NOMO-1 treated with dmso at 0.1 percent for 144 hours (cell line): ENCODE data around the gene ZBTB16.

Experiments
- DNase-seq: peaks from one replicate; lab custom pipeline; 2025; ENCODE audit not compliant: unreplicated experiment; lab: John Stamatoyannopoulos, UW

ZBTB16 gene

DNA sequence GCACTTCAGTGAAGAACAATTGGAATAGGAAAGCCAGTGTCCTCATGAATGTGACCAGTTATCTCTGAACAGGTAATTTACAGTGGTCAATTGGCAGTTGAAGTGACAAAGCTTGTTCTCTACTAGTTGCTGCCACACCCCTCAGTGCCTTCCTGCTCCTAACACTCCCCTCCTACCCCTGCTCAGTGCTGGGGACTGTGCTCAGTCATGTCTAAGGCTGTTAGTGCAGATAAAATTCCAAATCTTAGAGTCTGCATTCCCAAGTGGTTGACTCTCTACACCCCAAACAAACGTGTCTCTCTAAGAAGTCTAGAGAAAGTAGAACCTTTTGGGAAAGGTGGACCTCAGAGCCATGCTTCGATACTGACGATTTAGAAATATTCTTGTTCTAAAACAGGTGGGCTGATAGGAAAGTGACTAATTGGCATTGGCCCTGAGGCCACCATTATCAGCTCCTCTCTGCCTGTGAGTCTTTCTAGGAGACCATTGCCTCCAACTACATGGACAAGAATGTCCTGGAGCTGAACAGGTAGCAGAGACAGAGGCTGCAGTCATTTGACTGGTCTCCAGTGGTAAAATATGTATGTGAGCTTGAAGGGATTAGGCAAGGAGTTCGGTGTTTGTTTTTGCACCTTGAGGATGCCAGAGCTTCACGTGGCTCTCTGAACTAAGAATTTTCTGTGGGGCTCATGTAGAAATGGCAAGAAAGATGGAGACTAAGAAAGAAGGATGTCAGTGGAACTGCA lies 214.6 kb downstream of the ZBTB16 start:
- no peak for DNase-seq

- no peak for DNase-seq
These were observed 215.1 kb downstream of the ZBTB16 start for GRCh38 chr11:114274637-114275036.

DNA sequence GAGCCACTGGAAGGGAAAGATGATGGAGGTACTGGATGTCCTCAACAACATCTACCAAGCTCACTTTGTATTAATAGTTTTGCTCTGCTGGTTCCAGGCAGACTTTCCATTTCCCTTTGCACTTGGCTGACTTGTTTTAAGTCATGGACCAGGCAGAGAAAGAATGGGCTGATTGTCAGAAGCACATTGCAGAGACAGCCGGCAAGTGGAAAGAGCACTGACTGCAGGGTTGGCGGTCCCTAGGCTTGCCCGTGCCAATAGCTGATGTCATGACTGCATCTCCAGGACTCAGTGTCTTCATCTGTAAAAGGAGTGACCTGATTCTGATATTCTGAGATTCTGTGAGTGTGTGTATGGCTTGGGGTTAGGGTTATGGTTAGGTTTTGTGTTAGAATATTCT lies 215.8 kb downstream of the ZBTB16 start:
- DNase-seq, result no peak

DNA sequence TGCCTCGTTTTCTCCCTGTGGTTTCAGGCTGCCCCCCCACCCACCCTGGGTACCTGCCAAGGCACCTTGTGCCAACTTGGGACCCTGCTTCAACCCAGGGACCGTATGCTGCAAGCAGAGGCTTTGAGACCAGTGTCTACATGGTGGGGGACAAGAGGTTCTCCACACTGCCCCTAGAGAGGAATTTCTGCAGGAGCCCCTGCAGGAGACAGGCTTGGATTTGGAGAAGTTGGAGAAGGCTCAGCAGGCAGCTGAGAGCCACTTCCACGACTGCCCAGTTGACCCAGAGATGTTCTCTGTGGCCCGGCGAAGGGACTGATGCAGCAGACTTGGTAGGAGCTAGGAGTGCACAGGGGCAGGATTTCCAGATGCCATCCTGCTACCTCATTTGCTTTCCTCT lies 216.6 kb downstream of the ZBTB16 start:
- DNase-seq, result no peak

DNA sequence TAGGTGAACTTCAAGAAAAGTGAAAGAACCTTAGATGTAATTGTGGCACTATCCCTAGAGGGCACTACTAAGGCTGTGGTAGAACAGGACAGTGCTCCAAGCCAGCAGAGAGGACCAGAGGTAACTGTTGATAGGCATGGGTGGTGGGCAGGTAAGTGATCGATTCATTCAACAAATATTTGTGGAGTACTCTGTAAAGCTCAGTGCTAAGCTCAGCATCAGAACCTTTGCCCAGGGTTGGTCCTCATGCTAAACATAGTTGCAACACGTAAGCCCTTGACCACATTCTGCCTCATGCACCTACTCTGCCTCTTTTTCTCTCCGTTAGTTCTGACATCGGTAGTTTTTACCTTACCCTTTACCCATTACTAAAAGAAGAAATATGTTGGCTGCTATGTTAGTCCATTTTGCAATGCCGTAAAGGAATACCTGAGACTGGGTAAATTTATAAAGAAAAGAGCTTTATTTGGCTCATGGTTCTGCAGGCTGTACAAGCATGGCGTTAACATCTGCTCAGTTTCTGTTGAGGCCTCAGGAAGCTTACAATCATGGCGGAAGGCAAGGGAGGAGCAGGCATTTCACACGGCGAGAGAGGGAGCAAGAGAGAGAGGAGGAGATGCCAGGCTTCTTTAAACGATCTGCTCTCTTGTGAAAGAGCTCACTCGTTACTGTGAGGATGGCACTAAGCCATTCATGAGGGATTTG lies 218.3 kb downstream of the ZBTB16 start:
- DNase-seq, result no peak

DNA sequence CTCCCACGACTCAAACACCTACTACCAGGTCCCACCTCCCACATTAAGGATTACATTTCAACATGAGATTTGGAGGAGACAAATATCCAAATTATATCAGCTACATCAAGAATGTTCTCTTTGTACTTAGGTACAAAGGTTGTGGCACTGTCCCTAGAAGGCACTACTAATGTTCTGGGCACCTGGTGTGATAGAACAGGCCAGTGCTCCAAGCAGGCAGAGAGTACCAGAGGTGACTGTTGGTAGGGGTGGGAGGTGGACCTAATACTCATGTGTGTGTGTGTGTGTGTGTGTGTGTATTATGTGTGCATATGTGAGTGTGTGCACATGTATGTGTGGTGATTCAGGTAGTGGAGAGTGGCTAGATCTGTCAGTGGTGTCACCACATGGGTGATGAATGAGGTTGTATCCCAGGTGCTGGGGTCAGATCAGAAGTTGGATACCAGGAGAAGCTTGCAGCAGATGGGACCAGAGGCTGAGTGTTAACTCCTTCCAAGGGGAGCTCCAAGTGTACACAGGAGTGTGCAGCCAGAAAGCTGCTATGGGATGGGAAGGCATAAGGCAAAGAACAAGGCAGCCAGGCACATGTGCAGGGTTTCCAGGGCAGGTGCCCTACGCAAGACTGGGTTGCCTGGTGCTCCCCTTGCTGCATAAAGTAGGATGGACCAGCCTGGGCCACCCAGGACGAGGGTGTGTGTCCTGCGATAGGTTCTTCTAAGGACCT lies 219.0 kb downstream of the ZBTB16 start:
- DNase-seq, result no peak

DNA sequence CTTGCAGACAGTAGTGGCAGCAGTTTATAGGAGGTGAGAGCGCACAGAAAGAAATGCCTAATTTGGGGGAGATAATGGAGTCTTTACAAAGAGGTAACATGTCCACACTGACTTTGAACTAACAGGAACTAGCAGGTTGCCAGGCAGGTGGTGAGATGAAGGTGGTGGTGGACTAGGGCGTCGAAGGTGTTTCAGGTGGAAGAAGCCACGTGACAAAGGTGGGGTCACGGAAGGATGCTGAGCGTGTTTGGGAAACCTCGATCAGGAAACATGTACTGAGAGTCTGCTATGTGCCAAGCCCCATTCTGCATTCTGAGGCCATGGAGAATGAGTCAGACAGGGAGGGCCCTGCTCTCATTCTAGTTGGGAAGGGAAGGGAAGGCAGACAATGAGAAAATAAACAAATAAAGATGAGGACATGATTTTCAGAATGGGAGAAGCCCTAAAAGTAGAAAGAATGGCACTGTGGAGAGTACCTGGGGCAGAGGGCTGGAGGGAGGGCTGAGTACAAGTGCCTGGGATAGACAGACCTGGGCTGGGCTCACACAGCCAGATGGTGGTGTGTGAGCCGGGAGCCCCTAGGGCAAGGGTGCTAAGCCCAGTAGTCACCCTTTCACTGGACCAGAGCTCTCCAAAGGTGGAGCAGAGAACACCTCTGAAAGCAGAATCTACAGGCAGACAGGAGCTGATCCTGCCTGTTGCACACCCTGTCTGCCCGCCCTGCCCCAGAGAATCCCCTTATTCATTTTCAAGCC lies 220.5 kb downstream of the ZBTB16 start:
- no peak for DNase-seq

DNA sequence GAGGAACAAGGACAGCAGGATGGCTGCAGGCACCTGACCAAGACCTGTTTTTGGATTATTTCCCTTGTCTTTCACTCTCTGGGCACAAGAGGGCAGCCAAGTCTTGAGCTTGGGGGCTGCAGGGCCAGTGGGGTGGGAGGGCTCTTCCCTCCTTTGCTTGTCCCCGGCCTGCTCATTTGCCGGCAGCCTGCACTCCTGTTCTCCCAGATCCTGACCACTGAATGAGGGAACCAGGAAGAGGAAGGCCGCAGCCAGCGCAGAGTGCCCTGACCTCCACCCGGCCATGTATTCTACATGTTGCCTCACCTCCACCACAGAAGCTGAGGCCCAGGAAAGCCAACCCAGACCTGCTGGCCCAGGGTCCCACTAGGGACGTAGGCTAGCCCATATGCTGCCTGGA lies 221.2 kb downstream of the ZBTB16 start:
- DNase-seq, result no peak

- no peak for DNase-seq
These were observed 222.0 kb downstream of the ZBTB16 start for GRCh38 chr11:114281388-114281956.

DNA sequence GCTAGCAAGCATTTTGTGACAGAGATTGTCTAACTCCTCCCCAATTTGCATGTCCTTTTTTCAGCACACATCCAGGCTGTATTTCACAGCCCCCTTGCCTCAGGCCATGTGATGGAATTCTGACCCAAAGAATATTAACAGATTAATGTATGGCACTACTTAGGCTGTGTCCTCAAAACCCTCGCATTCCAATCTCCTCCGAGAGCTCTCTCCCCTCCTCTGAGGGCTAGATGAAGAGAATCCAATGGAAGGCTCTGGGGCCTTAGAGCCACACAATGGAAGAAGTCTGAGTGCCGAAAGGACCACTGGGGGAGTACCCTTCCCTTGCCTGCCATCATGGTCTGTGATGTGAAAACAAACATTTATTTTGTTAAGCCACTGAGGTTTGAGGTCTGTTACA lies 223.0 kb downstream of the ZBTB16 start:
- no peak for DNase-seq

GRCh38 chr11:114283422-114283821 lies 223.9 kb downstream of the ZBTB16 start:
- no peak for DNase-seq

DNA sequence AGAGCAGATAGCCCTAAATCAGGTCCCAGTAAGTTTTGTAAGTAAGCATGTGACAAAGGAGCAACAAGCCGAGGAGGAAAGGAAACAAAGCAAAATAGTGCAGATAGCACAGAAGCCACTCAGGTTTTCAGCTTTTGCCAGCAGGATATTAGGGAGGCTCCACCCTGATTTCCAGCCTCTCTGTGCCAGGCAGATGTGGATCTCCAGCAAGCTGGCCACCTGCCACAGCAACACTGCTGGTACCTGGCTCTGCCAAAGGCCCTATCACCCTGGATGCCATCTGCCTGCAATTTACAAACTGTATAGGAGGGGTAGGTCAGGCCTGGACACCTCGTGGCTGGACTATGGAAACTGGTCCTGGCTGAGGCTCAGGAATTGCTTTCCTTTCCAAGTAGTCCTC lies 224.5 kb downstream of the ZBTB16 start:
- no peak for DNase-seq

GRCh38 chr11:114284914-114285313 lies 225.4 kb downstream of the ZBTB16 start:
- DNase-seq, result no peak

DNA sequence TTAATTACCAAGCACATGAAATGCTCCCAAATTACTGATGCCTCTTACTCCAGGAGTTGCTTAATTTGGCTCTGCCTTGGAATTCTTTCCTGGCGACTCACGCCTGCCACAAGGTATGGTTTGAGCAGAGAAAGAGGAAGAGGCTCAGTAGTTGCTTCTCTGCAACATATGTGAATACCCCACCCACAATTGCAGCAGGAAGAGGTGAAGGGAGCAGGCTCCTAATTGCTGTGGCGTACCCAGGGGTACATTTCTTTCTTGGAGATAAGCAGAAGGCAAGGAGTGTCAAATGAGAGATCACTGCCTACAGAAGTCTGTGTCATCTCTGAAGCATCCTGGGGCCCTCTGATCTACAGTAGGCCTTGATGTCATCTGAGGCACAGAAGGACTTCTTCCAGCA lies 226.1 kb downstream of the ZBTB16 start:
- no peak for DNase-seq

- no peak for DNase-seq
These were observed 226.7 kb downstream of the ZBTB16 start for GRCh38 chr11:114286229-114286628.

- no peak for DNase-seq
These were observed 227.6 kb downstream of the ZBTB16 start for GRCh38 chr11:114287154-114287553.

GRCh38 chr11:114288136-114288535 lies 228.6 kb downstream of the ZBTB16 start:
- no peak for DNase-seq

DNA sequence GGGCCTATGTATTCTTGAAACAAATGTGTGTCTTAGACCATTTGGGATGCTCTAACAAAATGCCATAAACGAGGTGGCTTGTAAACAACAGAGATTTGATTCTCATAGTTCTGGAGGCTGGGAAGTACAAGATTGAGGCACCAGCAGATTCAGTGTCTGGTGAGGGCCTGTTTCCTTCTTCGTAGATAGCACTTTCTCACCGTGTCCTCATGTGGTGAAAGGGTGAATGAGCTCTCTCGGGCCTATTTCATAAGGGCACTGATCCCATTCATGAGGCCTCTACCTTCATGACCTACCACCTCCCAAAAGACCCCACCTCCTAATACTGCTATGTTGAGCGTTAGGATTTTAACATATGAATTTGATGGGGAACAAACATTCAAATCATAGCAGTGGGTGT lies 230.3 kb downstream of the ZBTB16 start:
- DNase-seq, result no peak

DNA sequence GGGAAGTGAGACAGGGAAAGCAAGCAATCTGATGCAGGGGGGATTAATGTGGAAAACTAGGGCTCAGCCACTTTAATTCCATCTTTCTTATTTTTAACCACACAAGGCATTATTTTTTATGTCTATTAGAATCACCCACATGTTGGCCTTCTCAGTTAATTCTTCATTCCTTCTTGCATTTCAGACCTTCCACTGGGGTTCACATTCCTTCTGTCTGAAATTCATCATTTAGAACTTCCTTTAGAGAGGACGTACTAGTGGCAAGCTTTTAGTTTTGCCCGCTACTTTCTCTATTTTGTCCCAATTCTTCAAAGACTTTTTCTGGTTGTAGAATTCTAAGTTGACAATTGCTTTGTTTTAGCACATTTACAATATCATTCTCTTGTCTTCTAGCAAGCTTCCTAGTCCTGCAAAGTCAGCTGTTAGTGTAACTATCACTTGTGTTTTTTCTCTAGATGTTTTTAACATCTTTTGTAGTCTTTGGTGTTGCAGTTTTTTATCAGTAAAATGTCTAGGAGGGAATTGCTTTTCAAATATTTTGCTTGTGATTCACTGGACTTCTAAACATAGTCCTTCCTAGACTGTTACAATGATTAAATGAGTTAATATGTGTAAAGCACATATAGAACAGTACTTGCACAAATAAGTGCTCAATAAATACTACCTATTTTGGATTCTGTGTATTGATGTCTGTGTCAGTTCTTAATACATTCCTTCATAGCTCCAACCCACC lies 231.2 kb downstream of the ZBTB16 start:
- no peak for DNase-seq

- no peak for DNase-seq
These were observed 231.9 kb downstream of the ZBTB16 start for GRCh38 chr11:114291381-114291780.
